GM12874 (cell line): ENCODE results near the gene HNRNPA3.

Experiments used
- TF ChIP-seq, protein P1 (sequence below): IDR thresholded peaks from 2 replicates; pipeline ENCODE4 v1.5.1; 2011; ENCODE audit warnings: low read depth, mild to moderate bottlenecking, control low read depth, low read length, moderate library complexity; ENCODE audit not compliant: insufficient read depth

HNRNPA3 gene

DNA sequence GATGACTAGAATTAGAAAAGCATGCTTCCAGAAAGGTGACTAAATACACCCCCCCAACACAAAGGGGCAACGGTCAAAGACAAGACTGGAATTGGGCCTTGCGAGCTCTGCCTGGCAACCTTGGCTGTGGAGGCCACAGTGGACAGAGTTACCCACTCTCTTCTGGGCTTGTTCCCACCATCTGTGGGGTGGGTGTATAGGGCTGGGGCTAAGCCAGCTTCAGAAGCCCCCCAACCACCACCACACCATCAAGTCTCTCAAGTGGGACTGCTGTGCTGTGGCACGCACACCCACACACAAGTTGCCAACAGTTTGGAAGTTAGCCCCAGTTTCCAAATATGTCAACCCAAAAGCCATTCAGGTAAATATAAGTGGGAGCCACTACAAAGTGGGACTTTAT is 44.1 kb downstream of the HNRNPA3 start:
- TF ChIP-seq, protein P1, sequence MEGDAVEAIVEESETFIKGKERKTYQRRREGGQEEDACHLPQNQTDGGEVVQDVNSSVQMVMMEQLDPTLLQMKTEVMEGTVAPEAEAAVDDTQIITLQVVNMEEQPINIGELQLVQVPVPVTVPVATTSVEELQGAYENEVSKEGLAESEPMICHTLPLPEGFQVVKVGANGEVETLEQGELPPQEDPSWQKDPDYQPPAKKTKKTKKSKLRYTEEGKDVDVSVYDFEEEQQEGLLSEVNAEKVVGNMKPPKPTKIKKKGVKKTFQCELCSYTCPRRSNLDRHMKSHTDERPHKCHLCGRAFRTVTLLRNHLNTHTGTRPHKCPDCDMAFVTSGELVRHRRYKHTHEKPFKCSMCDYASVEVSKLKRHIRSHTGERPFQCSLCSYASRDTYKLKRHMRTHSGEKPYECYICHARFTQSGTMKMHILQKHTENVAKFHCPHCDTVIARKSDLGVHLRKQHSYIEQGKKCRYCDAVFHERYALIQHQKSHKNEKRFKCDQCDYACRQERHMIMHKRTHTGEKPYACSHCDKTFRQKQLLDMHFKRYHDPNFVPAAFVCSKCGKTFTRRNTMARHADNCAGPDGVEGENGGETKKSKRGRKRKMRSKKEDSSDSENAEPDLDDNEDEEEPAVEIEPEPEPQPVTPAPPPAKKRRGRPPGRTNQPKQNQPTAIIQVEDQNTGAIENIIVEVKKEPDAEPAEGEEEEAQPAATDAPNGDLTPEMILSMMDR, result no peak

DNA sequence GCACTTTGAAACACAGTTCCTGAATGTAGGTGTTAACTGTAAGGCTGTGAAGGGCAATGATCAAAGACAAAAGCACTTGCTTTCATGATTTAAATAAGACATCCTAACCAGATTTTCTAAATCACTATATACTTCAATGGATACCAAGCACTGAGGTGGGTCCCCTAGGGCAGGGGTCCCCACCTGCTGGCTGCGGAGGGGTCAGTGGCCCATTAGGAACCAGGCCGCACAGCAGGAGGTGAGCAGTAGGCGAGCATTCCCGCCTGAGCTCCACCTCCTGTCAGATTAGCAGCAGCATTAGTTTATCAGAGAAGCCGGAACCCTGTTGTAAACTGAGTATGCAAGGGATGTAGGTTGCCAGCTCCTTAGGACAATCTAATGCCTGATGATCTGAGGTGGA is 44.9 kb downstream of the HNRNPA3 start:
- TF ChIP-seq, protein P1, result no peak

DNA sequence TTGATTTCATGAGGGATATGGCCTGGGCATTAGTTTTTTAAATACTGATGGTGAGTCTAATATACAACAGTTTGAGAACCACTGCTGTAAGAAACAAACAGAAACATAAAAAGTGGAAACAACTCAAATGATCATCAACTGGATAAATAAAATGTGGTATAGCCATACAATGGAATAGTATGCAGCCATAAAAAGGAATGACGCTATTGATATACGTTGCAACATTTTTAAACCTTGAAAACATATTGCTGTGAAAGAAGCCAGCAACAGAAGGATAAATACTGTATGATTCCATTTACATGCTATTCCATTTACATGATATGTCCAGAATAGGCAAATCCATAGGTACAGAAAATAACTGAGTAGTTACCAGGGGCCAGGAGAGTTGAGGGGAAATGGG is 45.5 kb downstream of the HNRNPA3 start:
- TF ChIP-seq, protein P1, result no peak

DNA sequence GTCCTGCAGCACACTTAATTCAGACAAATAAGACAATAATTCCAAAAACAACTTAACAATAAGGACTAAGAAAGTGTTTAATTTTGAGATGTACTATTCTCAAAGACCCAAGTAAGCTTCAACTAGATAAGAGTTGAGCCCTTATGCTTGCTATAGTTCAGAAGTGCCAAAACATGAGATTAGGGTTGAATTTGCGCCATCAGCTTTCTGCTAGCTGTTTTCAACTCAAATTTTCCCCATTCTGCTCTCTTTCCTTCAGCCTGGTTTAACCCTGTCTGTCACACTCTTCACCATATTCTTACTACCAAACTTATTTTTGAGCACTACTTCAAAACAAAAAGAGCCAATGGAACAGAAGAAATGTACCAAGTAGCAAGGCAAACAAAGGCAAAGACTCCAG is 47.8 kb downstream of the HNRNPA3 start:
- TF ChIP-seq, protein P1, result no peak

DNA sequence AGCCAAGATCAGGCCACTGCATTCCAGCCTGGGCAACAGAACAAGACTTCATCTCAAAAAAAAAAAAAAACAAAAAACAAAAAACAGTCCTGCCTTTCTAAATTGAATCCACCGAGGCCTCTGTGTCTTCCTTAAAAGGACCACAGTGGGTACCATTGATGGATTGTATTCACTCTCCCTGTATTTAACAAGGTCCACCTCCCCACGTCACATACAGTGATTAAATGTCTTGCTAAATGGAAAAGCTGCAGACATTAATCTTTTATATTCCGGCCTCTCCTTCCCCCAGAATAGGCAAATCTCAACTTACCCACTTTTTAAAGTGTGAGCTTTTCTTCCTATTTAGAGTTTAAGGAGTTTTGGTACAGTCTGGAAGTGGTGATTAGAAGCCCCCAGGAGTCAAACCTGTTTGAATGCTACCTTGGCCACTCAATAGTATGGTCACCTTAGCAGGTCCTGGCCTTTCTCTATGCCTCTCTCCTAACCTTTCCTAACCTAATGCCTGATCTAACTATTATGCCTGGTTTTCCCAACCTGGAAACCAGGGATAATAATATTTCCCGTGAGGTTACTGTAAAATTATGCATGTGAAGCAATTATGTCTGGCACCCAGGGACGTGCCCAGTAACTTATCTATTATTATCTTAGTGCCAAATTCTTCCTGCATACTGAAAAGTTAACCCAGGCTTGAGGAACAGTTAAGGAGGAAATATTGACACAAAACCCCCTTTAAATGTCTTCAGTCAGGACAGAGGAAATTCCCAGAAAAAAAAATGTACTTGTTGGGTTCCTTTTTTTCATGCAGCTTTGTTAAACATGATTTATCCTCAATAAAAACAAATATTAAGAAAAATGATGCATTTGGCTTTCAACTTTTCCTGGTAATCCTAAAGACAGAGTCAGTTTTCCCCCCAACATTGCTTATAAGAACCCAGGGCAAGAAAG is 48.8 kb downstream of the HNRNPA3 start:
- TF ChIP-seq, protein P1, result no peak

DNA sequence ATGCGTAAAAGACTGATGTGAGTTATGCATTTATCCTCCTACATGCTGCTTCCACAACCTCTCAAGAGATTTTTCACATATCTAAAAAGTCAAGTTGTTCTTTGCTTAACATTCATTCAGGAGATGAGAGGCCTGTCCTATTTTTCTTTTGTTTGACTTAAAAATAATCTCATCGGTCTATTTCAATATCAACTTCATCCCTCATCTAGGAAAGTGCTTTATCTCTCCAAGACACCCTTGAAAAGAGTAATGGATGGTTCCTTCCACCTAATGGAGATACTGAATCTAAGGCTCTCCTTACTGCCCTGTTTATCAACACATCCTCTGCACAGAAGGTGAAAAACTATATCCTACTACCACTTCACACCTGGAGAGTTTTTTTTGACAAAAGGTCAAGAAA is 49.5 kb downstream of the HNRNPA3 start:
- TF ChIP-seq, protein P1, result no peak

DNA sequence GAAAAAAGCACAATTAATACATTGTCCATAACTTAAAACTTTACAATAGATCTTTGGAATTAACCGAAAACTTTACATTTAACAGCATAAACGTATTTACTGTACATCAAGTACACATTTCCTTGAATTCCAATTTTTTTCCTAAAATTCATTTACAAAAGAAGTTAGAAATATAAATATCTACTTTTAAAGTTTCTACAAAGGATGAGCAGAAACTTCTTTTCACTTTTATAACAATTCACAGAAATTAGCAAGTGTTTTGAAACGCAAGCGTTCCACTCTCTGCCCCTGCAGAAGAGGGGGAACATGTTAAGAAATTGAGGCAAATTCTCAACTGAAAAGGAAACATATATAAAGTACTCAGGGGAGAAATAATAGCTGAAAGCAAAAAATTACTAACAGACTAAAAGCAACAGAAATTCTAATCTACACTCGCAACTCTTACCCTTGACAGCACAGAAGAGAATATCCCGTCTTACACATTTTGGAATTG is 50.4 kb downstream of the HNRNPA3 start:
- TF ChIP-seq, protein P1, result no peak
